ENCODE measurements around the gene ZAP70.

The ZAP70 gene

GRCh38 chr2:97718942-97719341 is 5.6 kb downstream of the ZAP70 start:
- TF ChIP-seq CTCF (conservative IDR thresholded peaks at IDR 0.05; ENCODE audit: low read depth) = no peak
- CTCF ChIA-PET = interaction anchor here (0.7 kb wide), 1 partner anchor 749 kb away, joined by 3 read pairs; no protein-coding TSS in a partner anchor
- no peak for DNase-seq (ENCODE audit: low spot score)
- POLR2A ChIA-PET (ENCODE audit: low non-redundant PET) = no interaction called here
- H3K27ac ChIP-seq = no peak overlapping the region

- POLR2A ChIA-PET (ENCODE audit: low non-redundant PET) = no interaction called here
- CTCF ChIA-PET = interaction anchor here (0.7 kb wide), 1 partner anchor 748 kb away, joined by 3 read pairs; no protein-coding TSS in a partner anchor
Observed at GRCh38 chr2:97719362-97720155, 6.2 kb downstream of the ZAP70 start.

GRCh38 chr2:97720746-97721145 is 7.4 kb downstream of the ZAP70 start:
- ChIA-PET POLR2A (ENCODE audit: low non-redundant PET) (no interaction called here), CTCF (interaction anchor here (0.6 kb wide), 1 partner anchor 26 kb away, joined by 4 read pairs; no protein-coding TSS in a partner anchor)
- no peak for TF ChIP-seq CTCF (conservative IDR thresholded peaks at IDR 0.05; ENCODE audit: low read depth)
- no peak overlapping the region for H3K27ac ChIP-seq
- DNase-seq (ENCODE audit: low spot score) = no peak

More at GRCh38 chr2:97719362-97720155, 6.2 kb downstream of the ZAP70 start:
- DNase-seq (ENCODE audit: low spot score) = no peak
- H3K27ac ChIP-seq = no peak overlapping the region
- TF ChIP-seq CTCF (conservative IDR thresholded peaks at IDR 0.05; ENCODE audit: low read depth) = no peak

- POLR2A ChIA-PET (ENCODE audit: low non-redundant PET) = no interaction called here
- no peak overlapping the region for H3K27ac ChIP-seq
- CTCF ChIA-PET = interaction anchor here (0.6 kb wide), 1 partner anchor 19 kb away, joined by 3 read pairs; no protein-coding TSS in a partner anchor
- DNase-seq (ENCODE audit: low spot score) = no peak
- no peak for TF ChIP-seq CTCF (conservative IDR thresholded peaks at IDR 0.05; ENCODE audit: low read depth)
Observed at GRCh38 chr2:97722227-97722626, 8.9 kb downstream of the ZAP70 start.

- no peak overlapping the region for H3K27ac ChIP-seq
- POLR2A ChIA-PET (ENCODE audit: low non-redundant PET) = no interaction called here
- TF ChIP-seq CTCF (conservative IDR thresholded peaks at IDR 0.05; ENCODE audit: low read depth) = no peak
- CTCF ChIA-PET = no interaction called here
- DNase-seq (ENCODE audit: low spot score) = no peak
Observed at GRCh38 chr2:97723156-97724072, 10.0 kb downstream of the ZAP70 start.

- TF ChIP-seq CTCF (conservative IDR thresholded peaks at IDR 0.05; ENCODE audit: low read depth) = no peak
- ChIA-PET POLR2A (ENCODE audit: low non-redundant PET) (no interaction called here), CTCF (no interaction called here)
- DNase-seq (ENCODE audit: low spot score) = no peak
- no peak overlapping the region for H3K27ac ChIP-seq
Observed at GRCh38 chr2:97724073-97724410, 10.7 kb downstream of the ZAP70 start.

Measured in RWPE1 (cell line).